Activated CD8-positive, alpha-beta memory T cell treated with anti-CD3 and anti-CD28 coated beads, Interleukin-2, amount 50 U/mL, for 48 hours (primary cell): ENCODE measurements around the gene MUC13.
"Not testable (repeated sequence)": the region's sequence is repeated elsewhere in the genome, so short reads cannot be mapped to it uniquely, and the experiment has no call there.

Source experiments
- DNase-seq: peaks from one replicate; pipeline ENCODE4 v3.0.0-alpha.2; 2020

MUC13 gene, protein sequence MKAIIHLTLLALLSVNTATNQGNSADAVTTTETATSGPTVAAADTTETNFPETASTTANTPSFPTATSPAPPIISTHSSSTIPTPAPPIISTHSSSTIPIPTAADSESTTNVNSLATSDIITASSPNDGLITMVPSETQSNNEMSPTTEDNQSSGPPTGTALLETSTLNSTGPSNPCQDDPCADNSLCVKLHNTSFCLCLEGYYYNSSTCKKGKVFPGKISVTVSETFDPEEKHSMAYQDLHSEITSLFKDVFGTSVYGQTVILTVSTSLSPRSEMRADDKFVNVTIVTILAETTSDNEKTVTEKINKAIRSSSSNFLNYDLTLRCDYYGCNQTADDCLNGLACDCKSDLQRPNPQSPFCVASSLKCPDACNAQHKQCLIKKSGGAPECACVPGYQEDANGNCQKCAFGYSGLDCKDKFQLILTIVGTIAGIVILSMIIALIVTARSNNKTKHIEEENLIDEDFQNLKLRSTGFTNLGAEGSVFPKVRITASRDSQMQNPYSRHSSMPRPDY

DNA sequence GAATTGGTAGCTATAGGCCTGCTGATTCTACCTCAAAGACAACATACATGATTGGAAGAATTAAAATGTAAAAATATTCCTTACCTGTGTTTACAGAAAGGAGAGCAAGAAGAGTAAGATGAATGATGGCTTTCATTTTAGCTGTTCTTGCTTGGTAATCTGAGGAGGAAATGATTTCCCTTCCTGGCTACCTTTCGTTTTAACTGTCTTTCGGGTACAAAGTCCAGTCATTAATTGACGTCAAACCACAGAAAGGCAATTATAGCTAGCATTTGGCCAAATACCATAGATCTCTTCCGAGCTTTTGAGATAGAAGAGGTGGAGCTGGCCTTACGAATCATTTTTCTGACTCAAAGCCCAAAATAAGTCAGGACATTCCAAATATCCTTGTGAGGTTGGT lies at the start of gene MUC13:
TSS of gene MUC13 (minus strand) at position 175 of the 400 bp plus-strand sequence. CDS start at position 136, 39 bp downstream.
- no peak for DNase-seq

DNA sequence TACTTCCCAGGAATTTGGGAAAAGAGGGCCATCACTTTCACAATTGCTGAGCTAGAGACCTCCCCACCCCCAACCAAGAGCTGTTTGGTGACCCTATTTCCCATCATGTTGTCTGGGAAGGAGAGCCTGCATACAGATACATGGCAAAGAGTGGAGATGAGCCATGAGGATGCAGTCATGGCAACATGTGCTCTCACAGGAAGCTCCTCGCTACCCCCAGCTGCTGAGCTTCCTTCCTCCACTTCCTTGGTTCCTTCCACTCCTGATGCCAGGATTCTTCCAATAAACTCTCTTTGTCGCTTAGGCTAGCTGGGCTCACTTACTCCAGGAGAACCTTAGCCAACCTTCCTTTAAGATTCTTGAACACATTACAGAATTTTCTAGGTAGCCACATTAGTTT lies 48.3 kb upstream of the MUC13 start:
- DNase-seq, result no peak

DNA sequence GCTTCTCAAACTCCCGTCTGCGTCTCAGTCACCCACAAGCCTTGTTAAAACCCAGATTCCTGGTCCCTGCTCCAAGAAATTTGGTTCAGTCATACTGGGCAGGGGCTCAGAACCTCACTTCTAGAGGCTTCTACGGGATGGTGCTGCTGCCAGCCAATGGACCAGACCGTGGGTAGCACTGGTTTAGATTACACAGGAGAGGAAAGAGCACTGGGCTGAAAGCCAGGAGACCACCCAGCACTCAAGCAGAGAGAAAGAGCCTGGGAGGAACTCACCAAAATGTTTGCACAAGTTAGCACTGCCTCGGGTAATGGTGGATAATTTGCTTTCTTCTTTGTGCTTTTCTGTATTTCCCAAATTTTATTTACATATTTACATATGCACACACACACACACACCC lies 46.9 kb upstream of the MUC13 start:
- DNase-seq, result no peak

DNA sequence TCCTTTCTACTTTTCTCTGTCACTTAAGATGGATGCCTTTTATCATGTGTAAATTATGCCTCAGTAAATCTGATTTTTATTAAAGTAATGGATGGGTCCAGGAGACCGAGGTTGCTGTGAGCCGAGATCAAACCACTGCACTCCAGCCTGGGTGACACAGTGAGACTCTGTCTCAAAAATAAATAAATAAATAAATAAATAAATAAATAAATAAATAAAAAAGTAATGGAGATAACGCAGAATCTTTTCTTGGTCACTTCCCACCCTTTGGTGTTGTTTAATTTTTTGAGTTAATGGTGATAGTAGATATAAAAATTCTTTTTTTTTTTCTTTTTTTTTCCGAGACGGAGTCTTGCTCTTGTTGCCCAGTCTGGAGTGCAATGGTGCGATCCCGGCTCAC lies 44.1 kb upstream of the MUC13 start:
- no peak for DNase-seq

DNA sequence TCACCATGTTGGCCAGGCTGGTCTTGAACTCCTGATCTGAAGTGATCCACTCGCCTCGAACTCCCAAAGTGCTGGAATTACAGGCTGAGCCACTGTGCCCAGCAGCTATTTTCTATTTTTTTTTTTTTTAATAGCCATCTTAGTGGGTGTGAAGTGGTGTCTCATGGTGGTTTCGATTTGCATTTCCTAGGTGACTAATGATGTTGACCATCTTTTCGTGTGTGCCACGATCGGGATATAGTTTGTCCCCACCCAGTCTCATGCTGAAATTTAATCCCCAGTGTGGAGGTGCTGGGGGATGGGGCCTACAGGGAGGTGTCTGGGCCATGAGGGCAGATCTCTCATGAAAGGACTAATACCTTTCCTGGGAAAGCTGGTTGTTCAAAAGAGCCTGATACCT lies 41.8 kb upstream of the MUC13 start:
- DNase-seq, result no peak

DNA sequence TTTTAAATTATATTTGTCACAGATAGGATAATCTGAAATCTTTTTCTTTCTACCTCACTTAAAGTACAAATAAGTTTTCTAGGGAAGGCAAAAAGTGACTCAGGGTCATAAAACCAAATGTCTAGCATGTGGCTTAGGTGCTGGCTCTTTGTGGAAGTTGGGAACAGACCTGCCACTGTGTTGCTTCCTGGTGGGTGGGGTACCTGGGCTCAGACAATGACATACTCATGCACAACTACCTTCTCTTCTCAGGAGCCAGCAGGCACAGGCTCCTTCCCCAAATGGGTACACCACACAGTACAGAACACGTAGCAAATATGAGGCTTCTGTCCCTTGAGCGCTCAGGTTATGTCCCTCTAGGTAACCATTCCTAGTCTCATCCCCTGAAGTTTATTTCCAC lies 40.1 kb upstream of the MUC13 start:
- DNase-seq, result no peak

DNA sequence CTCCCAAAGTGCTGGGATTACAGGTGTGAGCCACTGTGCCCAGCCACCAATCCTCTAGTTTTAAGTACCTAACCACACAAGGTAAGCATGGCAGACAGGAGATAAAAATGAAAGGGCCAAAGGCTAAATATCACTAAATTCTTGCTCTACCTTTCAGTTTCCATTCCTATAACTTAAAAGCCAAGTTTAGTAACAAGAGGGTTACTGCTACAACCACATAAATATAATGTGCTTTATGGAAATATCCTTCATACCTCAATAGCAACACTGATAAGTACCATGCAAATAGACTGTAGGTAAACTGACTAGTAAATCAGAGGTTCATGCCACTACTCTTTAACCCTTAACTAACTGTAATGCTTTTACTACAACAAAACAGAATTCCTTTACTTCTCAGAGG lies 38.7 kb upstream of the MUC13 start:
- no peak for DNase-seq

DNA sequence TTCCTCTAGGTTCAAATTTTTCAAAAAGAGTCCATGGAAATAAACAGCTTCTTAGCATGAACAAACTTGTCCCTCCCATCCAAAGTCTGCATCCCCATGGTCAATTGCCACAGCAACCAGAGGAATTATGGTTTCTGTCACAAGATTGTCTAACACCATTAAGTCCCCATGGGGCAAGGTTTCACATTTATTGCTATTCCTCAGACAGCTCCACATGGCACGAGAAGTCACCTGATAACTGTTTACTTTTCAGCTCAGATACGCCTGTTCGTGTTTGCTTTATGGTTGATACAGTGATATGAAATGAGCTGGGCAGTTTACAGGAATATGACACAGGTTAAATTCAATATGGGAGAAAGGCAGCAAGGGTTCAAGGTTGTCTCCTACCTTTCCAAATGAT lies 37.9 kb upstream of the MUC13 start:
- DNase-seq, result no peak

DNA sequence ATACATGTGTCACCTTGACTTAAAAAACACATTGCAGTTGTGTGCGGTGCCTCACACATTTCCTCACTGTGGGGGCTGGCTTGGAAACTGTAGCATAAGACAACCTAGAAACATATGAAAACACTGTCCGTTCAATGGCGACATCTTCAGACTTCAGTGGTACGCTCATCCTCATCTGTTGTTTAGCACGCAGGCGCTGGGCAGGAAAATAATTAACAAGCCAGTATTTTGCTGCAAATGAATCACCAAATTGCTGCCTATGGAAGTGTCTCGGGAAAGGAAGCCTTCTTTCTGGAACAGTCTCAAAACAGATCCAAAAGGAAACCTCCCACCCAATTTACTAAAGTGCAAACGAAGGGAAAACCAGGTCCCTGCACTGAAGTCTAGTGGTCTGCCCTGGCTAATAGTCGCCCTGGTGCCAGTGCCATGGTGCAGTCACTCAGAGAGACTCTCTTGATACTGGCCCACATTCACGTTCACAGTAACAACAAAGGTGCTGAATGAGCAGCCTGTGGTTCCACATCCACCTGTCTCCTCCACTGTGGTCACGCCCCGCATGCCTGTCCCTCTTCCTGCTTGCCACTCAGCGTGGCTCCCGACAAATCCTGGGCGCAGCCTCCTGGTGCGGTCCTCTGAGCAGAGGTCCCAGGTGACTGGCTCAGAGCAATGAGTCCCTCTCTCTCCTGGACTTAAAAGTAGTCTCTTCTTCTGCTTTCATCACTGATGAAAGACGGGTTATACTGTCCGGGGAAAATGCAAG lies 35.6 kb upstream of the MUC13 start:
- DNase-seq, result no peak

DNA sequence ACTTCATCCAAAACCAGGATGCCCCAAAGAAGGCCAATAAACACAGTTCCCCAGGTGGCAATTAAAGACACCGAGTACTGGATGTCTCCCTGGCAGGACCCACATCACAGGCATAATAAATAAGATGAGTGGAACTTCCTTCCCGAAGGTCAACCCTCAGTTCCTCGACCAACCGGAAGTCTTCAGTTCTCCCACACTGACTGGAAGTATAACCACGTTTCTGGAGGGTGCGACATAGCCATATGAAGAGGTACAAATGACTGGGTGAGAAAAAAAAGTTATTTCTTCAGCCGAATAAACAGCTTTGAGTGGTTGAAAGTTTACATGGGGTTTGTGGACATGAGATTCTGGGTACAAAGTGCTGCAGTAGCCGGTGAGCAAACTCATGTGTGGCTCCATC lies 34.6 kb upstream of the MUC13 start:
- DNase-seq, result no peak

DNA sequence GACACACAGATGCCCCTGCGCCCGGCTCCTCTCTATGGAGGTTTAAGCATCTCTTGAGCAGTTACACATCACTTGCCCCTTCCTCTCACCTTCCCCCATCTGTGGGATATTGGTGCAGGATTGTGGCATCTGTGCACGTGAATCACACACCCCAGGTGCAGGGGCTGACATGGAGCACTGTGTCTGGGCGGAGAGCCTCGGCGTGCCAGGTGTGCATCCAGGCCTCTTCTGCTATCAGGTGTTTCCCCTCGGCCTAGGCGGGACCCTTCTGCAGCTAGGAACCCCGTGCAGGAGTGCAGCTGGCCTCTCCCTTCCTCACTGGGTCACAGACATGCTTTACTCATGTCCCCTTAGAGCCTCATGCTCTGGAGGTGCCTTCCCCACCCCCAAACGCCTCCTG lies 33.4 kb upstream of the MUC13 start:
- DNase-seq, result no peak

DNA sequence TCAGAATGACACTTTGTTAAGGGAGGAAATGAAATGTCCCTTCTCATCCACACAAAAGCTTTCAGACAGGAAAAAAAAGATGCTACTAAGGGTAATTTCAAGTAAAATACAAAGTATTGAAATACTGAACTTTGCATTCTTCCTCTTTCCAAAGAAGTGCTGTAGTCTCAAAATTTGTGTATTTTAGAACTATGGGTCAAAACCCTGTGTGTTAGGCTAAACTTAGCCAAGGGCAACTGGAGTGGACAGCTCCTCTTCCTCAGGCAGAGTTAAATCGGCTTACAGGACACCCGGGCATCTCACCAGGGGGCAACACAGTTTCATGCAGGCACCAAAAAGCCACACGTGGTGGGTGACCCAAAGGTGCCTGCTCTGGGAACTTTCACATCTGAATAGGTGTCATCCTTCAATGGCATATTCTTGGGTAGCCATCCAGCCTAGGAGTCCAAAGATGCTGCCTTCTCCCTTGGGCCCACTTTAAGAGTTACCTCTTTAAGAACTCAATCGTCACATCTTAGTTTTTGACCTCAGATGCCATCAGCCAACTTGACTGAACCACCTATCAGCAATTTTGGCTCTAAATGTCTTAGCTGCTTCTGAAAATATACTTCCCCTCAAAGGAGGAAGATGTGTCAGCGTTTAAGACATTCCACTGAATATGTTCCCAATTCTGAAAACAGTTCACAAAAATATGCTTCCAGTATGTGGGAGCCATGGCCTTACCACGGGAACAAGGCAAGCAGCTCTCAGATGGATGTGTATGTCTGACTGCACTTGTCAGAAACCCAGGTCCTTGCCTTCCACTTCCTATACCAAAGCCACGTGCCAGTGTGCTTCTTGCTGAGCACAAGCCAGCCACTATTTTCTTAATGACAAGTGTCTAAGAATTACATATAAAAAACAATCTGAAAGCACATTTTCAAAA lies 32.2 kb upstream of the MUC13 start:
- no peak for DNase-seq

DNA sequence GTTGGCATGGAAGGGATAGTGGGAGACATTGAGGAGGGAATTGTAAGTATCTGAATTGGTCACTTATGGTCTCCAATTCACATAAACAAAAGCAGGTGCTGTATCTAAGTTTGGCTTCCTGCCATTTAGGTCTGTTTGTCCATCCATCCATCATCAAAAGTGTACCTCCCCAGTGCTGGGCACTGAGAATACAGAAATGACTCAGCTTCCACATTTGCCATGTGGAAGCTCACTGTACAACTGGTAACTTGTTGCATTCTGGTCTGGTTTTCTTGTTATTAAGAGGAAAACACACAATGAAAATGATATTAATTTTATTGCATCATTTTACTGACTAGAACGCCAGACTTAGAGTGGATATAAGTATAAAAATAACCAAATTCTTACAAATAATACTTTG lies 30.9 kb upstream of the MUC13 start:
- no peak for DNase-seq

DNA sequence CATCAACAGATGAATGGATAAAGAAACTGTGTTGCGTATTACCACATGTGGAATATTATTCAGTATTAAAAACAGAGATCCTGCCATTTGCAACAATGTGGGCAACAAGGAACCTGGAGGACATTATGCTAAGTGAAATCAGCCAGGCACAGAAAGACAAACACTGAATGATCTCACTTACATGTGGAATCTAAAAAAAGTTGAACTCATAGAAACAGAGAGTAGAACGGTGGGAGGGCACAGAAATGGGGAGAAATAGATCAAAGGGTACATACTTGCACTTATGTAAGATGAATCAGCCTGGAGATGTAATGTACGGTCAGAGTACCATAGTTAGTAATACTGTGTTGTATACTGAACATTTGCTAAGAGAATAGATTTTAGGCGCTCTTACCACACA lies 29.8 kb upstream of the MUC13 start:
- DNase-seq, result no peak

DNA sequence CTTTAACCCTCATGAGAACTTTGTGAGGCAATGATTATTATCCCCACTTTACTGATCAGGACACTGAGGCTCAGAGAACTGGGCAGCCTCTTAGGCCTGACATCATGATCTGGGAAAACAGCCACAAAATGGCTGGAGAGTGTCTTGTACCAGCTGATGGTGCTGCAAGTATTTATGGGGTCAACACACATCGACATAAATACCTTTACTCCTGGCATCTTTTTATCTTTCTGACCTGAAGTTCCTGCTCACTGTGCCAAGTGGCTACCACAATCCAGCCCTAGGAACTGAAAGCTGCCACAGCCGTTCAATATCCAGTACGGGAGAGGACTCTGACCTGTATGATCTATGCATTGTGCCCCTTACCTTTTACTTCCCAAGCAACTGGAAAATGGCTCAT lies 29.2 kb upstream of the MUC13 start:
- DNase-seq, result no peak

DNA sequence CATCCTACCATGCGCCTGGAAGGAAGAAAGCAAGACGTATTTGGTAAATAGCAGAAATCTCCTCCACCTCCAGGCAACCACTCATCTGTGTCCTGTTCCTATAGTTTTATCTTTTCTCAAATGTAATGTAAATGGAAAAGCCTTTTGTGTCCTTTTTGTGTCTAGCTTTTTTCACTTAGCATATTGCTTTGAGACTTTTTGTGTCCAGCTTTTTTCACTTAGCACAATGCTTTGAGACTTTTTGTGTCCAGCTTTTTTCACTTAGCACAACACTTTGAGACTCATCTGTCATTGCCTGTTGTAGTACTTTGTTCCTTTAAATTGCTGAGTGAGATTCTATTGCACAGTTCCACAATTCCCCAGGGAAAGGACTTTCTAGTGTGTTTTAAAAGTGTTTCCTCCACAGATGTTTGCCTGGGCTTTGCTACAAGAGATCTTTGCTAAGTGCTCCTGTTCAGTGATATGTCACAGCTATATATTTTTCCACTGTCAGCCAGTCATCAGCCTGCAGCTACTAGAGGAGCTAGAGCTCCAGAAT lies 27.9 kb upstream of the MUC13 start:
- no peak for DNase-seq

DNA sequence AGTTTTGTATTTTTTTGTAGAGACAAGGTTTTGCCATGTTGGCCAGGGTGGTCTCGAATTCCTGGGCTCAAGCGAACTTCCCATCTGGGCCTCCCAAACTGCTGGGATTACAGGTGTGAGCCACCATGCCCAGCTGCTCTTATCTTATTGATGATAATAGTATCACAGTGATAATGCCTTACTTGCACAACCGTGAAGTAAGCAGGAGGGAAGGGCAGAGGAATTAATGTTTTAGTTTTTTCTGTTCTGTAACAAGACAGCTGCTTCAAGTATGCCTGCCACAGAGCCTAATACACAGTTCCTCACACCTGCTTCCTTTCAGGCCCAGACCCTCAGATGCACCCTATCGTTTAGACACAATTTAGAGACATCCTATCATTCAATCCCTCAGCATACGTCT lies 26.1 kb upstream of the MUC13 start:
- no peak for DNase-seq

DNA sequence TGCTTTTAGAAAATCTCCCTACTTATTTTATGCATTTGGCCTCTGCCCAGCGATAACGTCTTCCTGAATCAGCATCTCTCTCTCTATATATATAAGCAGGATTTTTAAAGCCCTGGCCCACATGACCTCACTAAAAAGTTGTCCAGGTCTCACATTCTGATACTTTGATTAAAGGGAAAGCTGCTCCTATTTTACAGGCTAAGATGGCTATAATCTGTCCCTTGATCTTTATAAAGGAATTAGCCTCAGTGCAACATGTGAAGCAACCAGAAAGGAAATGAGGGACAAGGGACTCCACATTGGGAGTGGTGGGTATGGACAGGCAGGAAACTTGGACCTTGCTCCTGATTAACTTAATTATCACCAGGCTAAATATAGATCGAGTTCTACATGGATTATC lies 25.6 kb upstream of the MUC13 start:
- DNase-seq, result no peak

DNA sequence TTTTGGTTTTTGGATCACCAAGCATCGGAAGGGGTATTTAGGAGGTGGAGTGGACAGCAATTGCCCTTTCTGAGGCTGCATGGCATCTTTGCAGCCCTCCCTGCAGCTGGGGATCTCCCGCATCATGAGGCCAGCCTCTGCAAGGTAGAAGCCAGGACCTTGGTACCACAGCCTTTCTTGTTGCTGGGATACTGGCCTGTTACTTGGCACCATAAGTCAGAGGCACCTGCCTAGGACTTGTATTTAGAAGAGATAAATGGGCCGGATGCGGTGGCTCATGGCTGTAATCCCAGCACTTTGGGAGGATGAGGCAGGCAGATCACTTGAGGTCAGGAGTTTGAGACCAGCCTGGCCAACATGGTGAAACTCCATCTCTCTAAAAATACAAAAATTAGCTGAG lies 23.4 kb upstream of the MUC13 start:
- DNase-seq, result not testable (repeated sequence)

DNA sequence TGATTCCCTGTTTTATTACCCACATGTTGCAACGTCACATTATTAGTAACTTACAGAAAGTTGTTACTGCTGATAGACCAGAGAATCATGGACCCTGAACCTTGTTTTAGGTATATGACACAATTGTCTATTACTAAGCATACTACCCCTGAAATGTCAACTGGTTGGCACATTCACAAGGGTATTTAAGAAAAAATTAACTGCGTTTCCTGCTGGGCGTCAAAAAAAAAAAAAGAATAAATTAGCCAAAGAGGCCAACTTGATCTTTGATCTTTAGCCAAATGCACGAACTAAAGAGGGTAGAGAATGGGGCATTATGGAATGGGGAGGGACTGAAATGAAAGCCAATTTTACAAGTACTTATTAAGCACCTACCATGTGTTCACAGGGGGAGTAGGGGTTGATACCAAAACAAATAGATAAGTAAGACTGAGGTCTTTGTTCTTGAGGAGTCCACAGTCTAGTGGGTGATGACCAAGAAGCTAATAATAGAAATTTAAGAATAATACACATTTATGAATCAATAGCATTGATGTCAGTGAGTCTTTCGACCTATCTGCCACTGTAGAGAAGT lies 17.8 kb upstream of the MUC13 start:
- DNase-seq, result no peak

DNA sequence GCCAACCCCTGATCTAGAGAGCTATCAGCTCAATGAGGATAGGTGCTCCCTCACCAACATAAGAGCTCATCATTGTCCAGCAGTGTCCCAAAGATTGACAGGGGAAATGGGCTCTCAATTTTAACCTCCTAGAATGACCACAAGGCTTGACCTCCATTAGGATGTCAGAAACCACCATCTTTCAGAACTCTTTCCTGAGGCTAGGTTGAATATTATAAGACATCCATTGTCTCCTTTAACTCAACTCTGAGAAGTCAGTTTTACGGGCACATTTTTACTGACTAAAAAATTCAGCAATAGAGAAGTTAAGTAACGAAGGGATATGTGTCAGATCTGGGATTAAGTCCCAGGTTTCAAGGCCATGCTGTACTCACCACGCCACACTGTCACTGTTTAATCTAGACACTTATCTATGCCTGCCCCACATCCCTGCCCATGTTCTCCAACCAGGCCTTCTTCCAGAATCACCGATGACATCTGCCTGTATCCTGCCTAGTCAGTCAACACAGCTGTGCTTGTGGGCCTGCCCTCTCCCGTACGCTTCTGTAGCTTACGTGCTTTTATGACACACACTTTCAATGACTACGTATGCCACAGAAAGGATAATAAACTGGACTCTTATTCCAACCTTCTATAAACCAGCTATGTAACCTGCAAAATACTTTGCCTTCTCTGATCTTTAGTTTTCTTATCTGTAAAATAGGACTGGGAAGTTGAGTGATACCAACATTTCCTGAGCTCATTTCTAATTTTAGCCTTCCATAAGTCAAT lies 17.1 kb upstream of the MUC13 start:
- no peak for DNase-seq

DNA sequence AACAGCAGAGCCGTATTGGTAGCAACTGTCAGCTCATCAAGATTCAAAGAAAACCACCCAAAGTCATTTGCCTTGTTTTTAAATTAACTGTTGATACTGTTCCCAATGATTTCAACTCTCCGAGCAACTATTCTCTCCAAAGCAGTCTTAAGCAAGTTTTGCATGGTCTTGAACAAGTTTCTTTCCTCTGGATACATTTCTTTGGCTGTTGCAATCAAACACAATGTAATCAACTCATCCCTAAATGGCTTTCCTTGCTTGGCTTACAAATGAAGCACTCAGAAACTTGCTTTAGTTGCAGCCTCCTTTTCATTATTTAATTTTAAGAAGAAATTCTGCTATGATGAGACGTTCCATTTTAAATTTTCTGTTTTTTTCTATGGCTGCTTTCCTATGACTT lies 15.5 kb upstream of the MUC13 start:
- no peak for DNase-seq
